ENCODE results near the gene MYO5B. TPM values are rescaled to one million over a fixed set of nuclear protein-coding genes. Genes with fewer than 3 reads are reported as not detected.

Gene MYO5B
- total RNA-seq, 1 experiment from 2014 or later = 32.1 TPM

GRCh38 chr18:50209311-50209710, 14.4 kb upstream of the MYO5B start:
- no peaks in the 10 kb centered on the region for H3K36me3 ChIP-seq (ENCODE audit: control insufficient read depth in 1 of 2, insufficient read depth in 2 of 2, low read length in 2 of 2)
- no peaks in the 10 kb centered on the region for H3K9me2 ChIP-seq (ENCODE audit: insufficient read depth)
- no TSS peak for BruUV-seq (replicated peaks)
- H3K4me1 ChIP-seq (ENCODE audit: control insufficient read depth in 1 of 2, insufficient read depth in 2 of 2, low read length in 2 of 2) = peaks cover 0 to 3% of the 10 kb centered on the region in 2 experiments; a peak in 1 of 4 replicates
- intact Hi-C loops (cut with micrococcal nuclease) = loop anchor here (10.0 kb wide), 1 partner anchor 1535 kb away; no protein-coding TSS in a partner anchor
- no peaks in the 10 kb centered on the region for H3K9me3 ChIP-seq (ENCODE audit: control insufficient read depth in 1 of 2, insufficient read depth in 1 of 2, low read depth in 1 of 2, low read length in 2 of 2)
- H3K27me3 ChIP-seq (ENCODE audit: insufficient read depth, low read length) = no peaks in the 10 kb centered on the region
- H3K27ac ChIP-seq (ENCODE audit: low read depth, low read length) = no peak overlapping the region
- ChIA-PET RAD21 (ENCODE audit: low non-redundant PET in 1 of 2, low total read pairs in 2 of 2, uncharacterized antibody in 2 of 2, unreplicated experiment in 2 of 2) (no interaction called here), CTCF (interaction anchor here (2.7 to 2.9 kb wide), 2 partner anchors 9 to 148 kb away, joined by 10 to 12 read pairs; no protein-coding TSS in a partner anchor), POLR2A (no interaction called here)
- no peaks in the 10 kb centered on the region for H4K20me1 ChIP-seq (ENCODE audit: insufficient read depth)
- ATAC-seq (no peak), DNase-seq (ENCODE audit: low read depth, low spot score) (no peak)
- H2AFZ ChIP-seq (ENCODE audit: low read depth, low read length, poor library complexity, severe bottlenecking) = no peak overlapping the region
- no peak for TF ChIP-seq MAX (IDR thresholded peaks at IDR 0.05)
- no peak for TF ChIP-seq CTCF (IDR thresholded peaks at IDR 0.05 in 2 of 3, conservative IDR thresholded peaks at IDR 0.05 in 1 of 3; ENCODE audit: borderline replicate concordance in 1 of 3, insufficient read depth in 1 of 3, low read depth in 2 of 3, low read length in 2 of 3)
- TF ChIP-seq REST (IDR thresholded peaks at IDR 0.05; ENCODE audit: low read depth) = no peak
- TF ChIP-seq RAD21 (IDR thresholded peaks at IDR 0.05; ENCODE audit: low read depth) = no peak
- no peak for TF ChIP-seq POLR2AphosphoS5 (IDR thresholded peaks at IDR 0.05; ENCODE audit: low read depth, low read length)
- no peak for TF ChIP-seq SP1 (IDR thresholded peaks at IDR 0.05; ENCODE audit: low read depth)
- no peak for TF ChIP-seq ZBTB33 (IDR thresholded peaks at IDR 0.05; ENCODE audit: extremely low read depth, insufficient replicate concordance, low read length)
- no peak for TF ChIP-seq CBX3 (IDR thresholded peaks at IDR 0.05; ENCODE audit: low read depth)
- TF ChIP-seq SRF (IDR thresholded peaks at IDR 0.05; ENCODE audit: low read depth) = no peak
- TF ChIP-seq ATF3 (IDR thresholded peaks at IDR 0.05) = no peak
- no peak for TF ChIP-seq FOSL1 (IDR thresholded peaks at IDR 0.05; ENCODE audit: low read depth)
- TF ChIP-seq TCF7L2 (IDR thresholded peaks at IDR 0.05; ENCODE audit: borderline replicate concordance, extremely low read depth, insufficient read depth, insufficient read length) = no peak
- no peak for TF ChIP-seq ZNF274 (IDR thresholded peaks at IDR 0.05; ENCODE audit: low read depth, low read length)
- TF ChIP-seq JUND (IDR thresholded peaks at IDR 0.05) = no peak
- no peak for TF ChIP-seq YY1 (IDR thresholded peaks at IDR 0.05; ENCODE audit: extremely low read depth, insufficient replicate concordance, low read depth, low read length)
- no peak for TF ChIP-seq SIN3A (IDR thresholded peaks at IDR 0.05; ENCODE audit: low read depth)
- no peak for TF ChIP-seq ELF1 (IDR thresholded peaks at IDR 0.05; ENCODE audit: borderline replicate concordance, low read depth)
- TF ChIP-seq ZFX (IDR thresholded peaks at IDR 0.05) = no peak
- no peak for TF ChIP-seq POLR2A (IDR thresholded peaks at IDR 0.05; ENCODE audit: borderline replicate concordance, extremely low read depth, insufficient read depth, insufficient read length)
- no peak for TF ChIP-seq EZH2 (IDR thresholded peaks at IDR 0.05)
- H3K4me3 ChIP-seq (replicated peaks in 1 of 2; ENCODE audit: low read depth in 1 of 2, low read length in 2 of 2) = no peak overlapping the region
- H3K4me2 ChIP-seq (ENCODE audit: low read length) = no peak overlapping the region
- no peaks in the 10 kb centered on the region for H3K79me2 ChIP-seq (ENCODE audit: insufficient read depth, low read length)
- H3K9ac ChIP-seq (ENCODE audit: low read length) = no peak overlapping the region
